ENCODE results near the gene ALDH3B1.

DNA sequence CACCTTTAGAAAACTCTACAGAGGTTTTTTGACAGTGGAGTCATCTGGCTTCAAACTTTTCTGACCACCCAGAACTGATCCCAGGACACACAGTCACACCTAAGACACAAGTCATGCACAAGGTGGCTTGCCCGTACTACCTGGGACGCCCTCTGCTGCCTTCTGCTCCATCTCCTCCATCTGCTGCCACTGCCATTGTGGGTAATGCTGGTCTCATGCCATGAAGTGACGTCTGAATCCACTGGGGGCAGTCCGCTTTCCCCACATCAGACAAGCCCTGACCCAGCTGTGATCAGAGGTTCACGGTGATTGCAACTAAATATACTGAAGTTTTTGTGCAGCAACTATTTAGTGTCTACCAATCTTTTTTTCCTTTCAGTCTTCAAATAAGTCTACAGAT is 14.9 kb downstream of the ALDH3B1 start:
- TF ChIP-seq, protein P1, sequence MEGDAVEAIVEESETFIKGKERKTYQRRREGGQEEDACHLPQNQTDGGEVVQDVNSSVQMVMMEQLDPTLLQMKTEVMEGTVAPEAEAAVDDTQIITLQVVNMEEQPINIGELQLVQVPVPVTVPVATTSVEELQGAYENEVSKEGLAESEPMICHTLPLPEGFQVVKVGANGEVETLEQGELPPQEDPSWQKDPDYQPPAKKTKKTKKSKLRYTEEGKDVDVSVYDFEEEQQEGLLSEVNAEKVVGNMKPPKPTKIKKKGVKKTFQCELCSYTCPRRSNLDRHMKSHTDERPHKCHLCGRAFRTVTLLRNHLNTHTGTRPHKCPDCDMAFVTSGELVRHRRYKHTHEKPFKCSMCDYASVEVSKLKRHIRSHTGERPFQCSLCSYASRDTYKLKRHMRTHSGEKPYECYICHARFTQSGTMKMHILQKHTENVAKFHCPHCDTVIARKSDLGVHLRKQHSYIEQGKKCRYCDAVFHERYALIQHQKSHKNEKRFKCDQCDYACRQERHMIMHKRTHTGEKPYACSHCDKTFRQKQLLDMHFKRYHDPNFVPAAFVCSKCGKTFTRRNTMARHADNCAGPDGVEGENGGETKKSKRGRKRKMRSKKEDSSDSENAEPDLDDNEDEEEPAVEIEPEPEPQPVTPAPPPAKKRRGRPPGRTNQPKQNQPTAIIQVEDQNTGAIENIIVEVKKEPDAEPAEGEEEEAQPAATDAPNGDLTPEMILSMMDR (IDR thresholded peaks at IDR 0.05; ENCODE audit: low read depth, low read length) = no peak
- TF ChIP-seq POLR2A (IDR thresholded peaks at IDR 0.05; ENCODE audit: extremely low read depth, insufficient read length) = no peak
- TF ChIP-seq, protein P2, sequence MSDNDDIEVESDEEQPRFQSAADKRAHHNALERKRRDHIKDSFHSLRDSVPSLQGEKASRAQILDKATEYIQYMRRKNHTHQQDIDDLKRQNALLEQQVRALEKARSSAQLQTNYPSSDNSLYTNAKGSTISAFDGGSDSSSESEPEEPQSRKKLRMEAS (IDR thresholded peaks at IDR 0.05; ENCODE audit: low read depth, low read length) = no peak
